Progenitor cell of endocrine pancreas (in vitro differentiated cells): ENCODE results near the gene ZNF554. TPM values are rescaled to one million over a fixed set of nuclear protein-coding genes. Genes with fewer than 3 reads are reported as not detected.
A peak's percentile ranks its signal among the peaks of the same experiment; 100 is the strongest.

Experiments
- DNase-seq: peaks from one replicate; pipeline ENCODE4 v3.0.0; 2021; ENCODE audit warnings: low spot score; ENCODE audit not compliant: unreplicated experiment
- H3K27ac Mint-ChIP-seq: 2 replicates; pipeline ENCODE4 v1.8.0; 2021; ENCODE audit warnings: mild to moderate bottlenecking, moderate library complexity, mixed read lengths
- H3K27me3 Mint-ChIP-seq: 2 replicates; pipeline ENCODE4 v1.8.0; 2021; ENCODE audit warnings: mixed read lengths
- H3K36me3 Mint-ChIP-seq: 2 replicates; pipeline ENCODE4 v1.8.0; 2022; ENCODE audit warnings: mixed read lengths; ENCODE audit not compliant: insufficient read depth
- H3K4me1 Mint-ChIP-seq: 2 replicates; pipeline ENCODE4 v1.8.0; 2021; ENCODE audit warnings: low read depth, mixed read lengths
- H3K4me3 Mint-ChIP-seq: 2 replicates; pipeline ENCODE4 v1.8.0; 2021; ENCODE audit warnings: low read depth, mild to moderate bottlenecking, moderate library complexity, mixed read lengths
- H3K9me3 Mint-ChIP-seq: 2 replicates; pipeline ENCODE4 v1.8.0; 2021; ENCODE audit warnings: low read depth, mixed read lengths
- total RNA-seq: library from RNA; stranded (reverse); gene quantifications from 2 replicates; pipeline ENCODE4 v1.2.1, GENCODE V29; 2021
- TF ChIP-seq, protein P1 (sequence below): fragments of 200-600 bp; sonication (generic); IDR thresholded peaks from one replicate; pipeline ENCODE4 v1.5.0; 2021; ENCODE audit warnings: antibody characterized with exemption, mild to moderate bottlenecking; ENCODE audit not compliant: unreplicated experiment

ZNF554 gene
- total RNA-seq, 1 donor from 2014 or later = 14.1 TPM

GRCh38 chr19:2820112-2820702 lies 539 bp downstream of the ZNF554 start:
- Mint-ChIP-seq H3K36me3 (peaks cover 8% of the 10 kb centered on the region), H3K27ac (peak overlapping the region; percentile 97), H3K9me3 (no peaks in the 10 kb centered on the region), H3K4me3 (peak overlapping the region; percentile 91), H3K4me1 (peaks cover 3% of the 10 kb centered on the region), H3K27me3 (no peaks in the 10 kb centered on the region)
- no peak for DNase-seq
- TF ChIP-seq, protein P1, sequence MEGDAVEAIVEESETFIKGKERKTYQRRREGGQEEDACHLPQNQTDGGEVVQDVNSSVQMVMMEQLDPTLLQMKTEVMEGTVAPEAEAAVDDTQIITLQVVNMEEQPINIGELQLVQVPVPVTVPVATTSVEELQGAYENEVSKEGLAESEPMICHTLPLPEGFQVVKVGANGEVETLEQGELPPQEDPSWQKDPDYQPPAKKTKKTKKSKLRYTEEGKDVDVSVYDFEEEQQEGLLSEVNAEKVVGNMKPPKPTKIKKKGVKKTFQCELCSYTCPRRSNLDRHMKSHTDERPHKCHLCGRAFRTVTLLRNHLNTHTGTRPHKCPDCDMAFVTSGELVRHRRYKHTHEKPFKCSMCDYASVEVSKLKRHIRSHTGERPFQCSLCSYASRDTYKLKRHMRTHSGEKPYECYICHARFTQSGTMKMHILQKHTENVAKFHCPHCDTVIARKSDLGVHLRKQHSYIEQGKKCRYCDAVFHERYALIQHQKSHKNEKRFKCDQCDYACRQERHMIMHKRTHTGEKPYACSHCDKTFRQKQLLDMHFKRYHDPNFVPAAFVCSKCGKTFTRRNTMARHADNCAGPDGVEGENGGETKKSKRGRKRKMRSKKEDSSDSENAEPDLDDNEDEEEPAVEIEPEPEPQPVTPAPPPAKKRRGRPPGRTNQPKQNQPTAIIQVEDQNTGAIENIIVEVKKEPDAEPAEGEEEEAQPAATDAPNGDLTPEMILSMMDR = no peak

- peaks cover 8% of the 10 kb centered on the region for H3K9me3 Mint-ChIP-seq
- TF ChIP-seq, protein P1 = no peak
- no peak for DNase-seq
- no peaks in the 10 kb centered on the region for H3K27me3 Mint-ChIP-seq
- H3K4me3 Mint-ChIP-seq = no peak overlapping the region
- no peak overlapping the region for H3K27ac Mint-ChIP-seq
- H3K4me1 Mint-ChIP-seq = peaks cover 3% of the 10 kb centered on the region
- peaks cover 27% of the 10 kb centered on the region for H3K36me3 Mint-ChIP-seq
Measured at GRCh38 chr19:2822846-2823245, 3.2 kb downstream of the ZNF554 start.

DNA sequence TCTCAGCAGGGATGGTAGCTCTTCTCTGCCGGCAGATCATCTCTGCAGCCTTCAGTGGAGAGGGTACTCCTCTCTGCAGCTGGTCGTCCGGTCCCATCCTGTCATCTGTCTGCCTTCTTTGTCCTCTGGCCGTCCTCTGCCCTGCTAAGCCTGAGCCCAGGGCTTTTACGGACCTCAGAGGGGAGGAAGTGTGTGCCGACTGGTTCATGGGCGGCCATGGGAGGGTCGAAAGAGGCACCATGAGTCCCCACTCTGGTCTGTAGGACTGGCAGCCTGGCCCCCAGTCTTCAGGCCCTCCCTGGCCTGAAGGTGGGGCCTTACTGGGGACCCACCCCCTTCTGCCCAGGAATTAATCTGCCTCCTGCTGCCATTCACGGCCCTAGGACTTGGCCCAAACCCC lies 4.0 kb downstream of the ZNF554 start:
- peaks cover 13% of the 10 kb centered on the region for H3K9me3 Mint-ChIP-seq
- peaks cover 35% of the 10 kb centered on the region for H3K36me3 Mint-ChIP-seq

GRCh38 chr19:2824129-2824528 lies 4.5 kb downstream of the ZNF554 start:
- TF ChIP-seq, protein P1 = no peak
- Mint-ChIP-seq H3K36me3 (peaks cover 40% of the 10 kb centered on the region), H3K4me3 (no peak overlapping the region), H3K27me3 (no peaks in the 10 kb centered on the region), H3K27ac (no peak overlapping the region), H3K9me3 (peaks cover 14% of the 10 kb centered on the region), H3K4me1 (peaks cover 3% of the 10 kb centered on the region)
- DNase-seq = no peak

More for the DNA sequence above, 4.0 kb downstream of the ZNF554 start:
- no peak overlapping the region for H3K4me3 Mint-ChIP-seq
- no peaks in the 10 kb centered on the region for H3K27me3 Mint-ChIP-seq
- H3K4me1 Mint-ChIP-seq = peaks cover 3% of the 10 kb centered on the region
- no peak overlapping the region for H3K27ac Mint-ChIP-seq
- TF ChIP-seq, protein P1 = no peak
- DNase-seq = no peak

DNA sequence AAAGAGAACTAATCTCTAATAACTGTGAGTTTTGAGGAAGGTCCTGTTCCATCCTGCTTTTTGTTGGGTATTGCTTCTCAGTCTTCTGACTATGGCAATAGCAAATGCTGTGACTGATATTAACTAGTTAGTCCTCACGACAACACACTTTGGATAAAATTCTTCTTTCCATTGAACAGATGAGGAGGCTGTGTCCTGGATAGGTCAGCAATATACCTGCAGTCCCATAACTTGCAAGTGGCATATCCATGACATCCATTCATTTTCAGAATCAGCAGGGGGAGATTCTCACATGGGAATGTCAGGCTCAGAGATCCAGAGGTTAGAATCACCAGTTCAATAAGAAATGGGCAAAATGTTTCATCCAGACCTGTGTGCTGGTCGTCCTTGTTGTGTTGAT lies 7.4 kb downstream of the ZNF554 start:
- TF ChIP-seq, protein P1 = no peak
- H3K4me3 Mint-ChIP-seq = no peak overlapping the region
- peaks cover 60% of the 10 kb centered on the region for H3K36me3 Mint-ChIP-seq
- H3K27ac Mint-ChIP-seq = no peak overlapping the region
- no peaks in the 10 kb centered on the region for H3K4me1 Mint-ChIP-seq
- DNase-seq = no peak
- no peaks in the 10 kb centered on the region for H3K27me3 Mint-ChIP-seq
- peaks cover 26% of the 10 kb centered on the region for H3K9me3 Mint-ChIP-seq
